Stimulated activated CD8-positive, alpha-beta memory T cell treated with anti-CD3 and anti-CD28 coated beads, Interleukin-12 subunit alpha, Interleukin-12 subunit beta, amount 100 ng/mL, for 24 hours (primary cell): Measurements from ENCODE around the gene IRF5.

Experiments used
- DNase-seq: peaks from one replicate; pipeline ENCODE4 v3.0.0-alpha.2; 2020; ENCODE audit errors: extremely low read depth

IRF5 gene, protein sequence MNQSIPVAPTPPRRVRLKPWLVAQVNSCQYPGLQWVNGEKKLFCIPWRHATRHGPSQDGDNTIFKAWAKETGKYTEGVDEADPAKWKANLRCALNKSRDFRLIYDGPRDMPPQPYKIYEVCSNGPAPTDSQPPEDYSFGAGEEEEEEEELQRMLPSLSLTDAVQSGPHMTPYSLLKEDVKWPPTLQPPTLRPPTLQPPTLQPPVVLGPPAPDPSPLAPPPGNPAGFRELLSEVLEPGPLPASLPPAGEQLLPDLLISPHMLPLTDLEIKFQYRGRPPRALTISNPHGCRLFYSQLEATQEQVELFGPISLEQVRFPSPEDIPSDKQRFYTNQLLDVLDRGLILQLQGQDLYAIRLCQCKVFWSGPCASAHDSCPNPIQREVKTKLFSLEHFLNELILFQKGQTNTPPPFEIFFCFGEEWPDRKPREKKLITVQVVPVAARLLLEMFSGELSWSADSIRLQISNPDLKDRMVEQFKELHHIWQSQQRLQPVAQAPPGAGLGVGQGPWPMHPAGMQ

GRCh38 chr7:128937647-128938543, at the start of gene IRF5:
TSS of gene IRF5 (plus strand) at chr7:128937927. CDS start at chr7:128942082, 4,155 bp downstream.
- no peak for DNase-seq

GRCh38 chr7:128888039-128888755, 49.5 kb upstream of the IRF5 start:
- DNase-seq, result no peak

DNA sequence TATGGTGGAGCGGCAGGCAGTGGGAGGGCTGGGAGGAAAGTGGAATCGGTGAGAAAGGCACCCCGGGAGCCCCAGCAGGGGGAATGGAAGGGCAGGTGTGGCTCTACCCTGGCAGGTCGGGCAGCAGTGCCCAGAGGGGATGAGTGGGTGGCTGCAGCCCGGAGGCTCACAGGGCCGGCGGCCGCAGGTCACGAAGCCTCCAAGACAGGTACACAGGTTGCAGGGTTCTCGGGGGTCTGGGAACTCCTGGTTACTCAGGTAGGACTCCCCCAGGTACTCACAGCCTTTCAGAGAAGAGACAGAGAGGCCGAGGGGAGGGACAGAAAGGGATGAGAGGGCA, 49.0 kb upstream of the IRF5 start:
- DNase-seq, result no peak

- DNase-seq, result no peak
Measured at GRCh38 chr7:128889121-128889520, 48.6 kb upstream of the IRF5 start.

- DNase-seq, result no peak
Measured at GRCh38 chr7:128890306-128891109, 47.2 kb upstream of the IRF5 start.

DNA sequence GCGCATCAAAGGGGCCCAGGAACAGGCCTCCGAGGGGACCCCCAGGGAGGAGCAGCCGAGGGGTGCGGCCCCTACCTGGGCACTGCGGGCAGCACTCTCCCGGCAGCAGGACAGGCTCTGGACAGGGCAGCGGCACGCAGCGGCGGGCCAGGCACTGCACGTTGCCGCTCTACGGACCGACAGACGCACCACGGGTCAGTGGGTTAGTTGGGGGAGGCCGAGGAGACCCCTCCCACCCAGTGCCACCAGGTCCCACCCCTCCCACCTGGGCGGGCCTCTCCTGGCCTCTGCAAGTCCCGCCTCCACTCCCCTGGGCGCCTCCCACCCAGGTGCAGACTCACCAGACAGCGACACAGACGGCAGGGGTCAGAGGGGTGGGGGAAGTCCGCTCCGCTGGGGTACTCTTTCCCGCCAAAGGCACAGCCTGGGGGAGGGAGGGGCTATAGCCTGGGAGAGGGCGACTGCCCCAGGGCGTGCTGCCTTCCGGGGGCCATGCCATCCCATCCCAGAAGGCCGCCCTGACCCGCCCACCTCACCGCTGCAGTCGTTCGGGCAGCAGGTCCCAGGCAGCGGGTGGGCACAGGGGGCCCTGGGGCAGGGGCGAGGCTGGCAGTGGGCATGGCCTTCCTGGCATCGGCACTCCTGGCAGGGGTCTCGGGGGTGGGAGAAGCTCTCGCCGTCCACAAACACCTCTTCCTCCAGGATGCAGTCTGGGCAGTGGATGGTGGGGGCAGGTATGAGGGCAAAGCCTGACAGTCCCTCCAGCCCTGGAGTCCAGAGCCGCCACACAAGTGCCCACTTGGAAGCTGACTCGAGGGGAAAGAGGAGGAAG, 46.4 kb upstream of the IRF5 start:
- no peak for DNase-seq

GRCh38 chr7:128891942-128892269, 45.8 kb upstream of the IRF5 start:
- no peak for DNase-seq

- DNase-seq, result no peak
Measured at GRCh38 chr7:128892521-128893250, 45.0 kb upstream of the IRF5 start.

- DNase-seq, result no peak
Measured at GRCh38 chr7:128893251-128894100, 44.3 kb upstream of the IRF5 start.

DNA sequence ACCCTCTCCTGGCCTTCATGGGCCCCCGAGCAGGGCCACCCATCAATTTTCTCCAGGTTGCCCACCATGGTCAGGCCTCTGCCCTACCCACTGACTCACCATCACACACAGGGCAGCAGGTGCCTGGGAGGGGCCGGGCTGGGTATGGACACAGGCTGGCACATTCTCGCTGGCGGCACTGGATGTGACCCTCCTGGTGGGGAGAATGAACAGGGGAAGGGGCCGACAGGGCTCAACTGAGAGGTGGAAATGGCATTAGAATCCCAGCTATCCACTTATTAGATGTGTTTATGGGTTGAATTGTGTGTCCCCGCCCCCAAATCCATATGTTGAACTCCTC, 43.7 kb upstream of the IRF5 start:
- no peak for DNase-seq

DNA sequence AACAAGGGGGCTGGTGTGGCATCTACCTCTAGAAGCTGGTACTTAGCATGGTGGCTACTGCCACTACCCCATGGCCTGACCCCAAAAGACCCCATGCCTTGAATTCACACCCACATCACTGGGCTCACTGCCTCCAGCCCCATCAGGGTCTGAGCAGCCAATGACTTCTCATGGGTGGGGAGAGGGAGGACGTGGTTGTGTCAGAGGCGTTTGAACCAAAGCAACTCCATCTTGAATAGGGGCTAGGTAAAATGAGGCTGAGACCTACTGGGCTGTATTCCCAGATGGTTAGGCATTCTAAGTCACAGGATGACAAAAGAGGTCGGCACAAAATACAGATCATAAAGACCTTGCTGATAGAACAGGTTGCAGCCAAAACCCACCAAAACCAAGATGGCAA, 42.4 kb upstream of the IRF5 start:
- DNase-seq, result no peak

DNA sequence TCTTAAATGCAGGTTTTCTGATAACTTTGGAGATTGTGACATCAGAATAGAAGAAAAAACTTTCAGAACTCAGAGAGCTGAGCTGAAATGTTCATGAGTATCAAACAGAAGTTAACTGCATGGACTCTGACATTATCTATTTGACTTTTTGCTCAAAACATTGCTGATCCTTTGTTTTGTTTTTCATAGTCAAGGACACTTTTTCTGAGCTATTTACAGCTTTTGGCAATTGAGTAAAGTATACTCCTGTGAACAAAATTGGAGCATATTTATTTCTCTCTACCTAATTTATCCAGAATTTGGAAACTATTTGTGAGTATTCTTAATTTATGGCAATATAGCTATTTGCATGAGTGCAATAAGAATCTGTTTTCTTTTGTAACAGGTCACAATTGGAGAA, 38.3 kb upstream of the IRF5 start:
- DNase-seq, result no peak

DNA sequence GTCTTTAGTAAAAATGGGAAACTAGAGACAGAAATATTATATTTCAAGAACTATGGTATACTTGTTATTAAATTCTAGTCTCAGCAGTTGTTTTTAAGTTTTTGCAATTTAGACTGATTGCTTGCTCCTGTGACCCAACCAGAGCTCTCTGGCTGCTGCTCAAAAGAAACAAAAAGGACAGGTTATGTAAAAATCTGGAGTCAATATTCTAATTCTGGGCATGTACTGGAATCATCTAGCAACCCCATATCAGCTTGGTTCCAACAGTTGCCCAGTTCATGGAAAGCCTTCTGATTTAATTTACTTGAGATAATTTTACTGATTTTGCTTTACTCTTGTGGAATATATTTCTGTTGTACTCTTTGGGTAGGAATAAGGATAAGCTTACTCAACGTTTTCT, 37.5 kb upstream of the IRF5 start:
- DNase-seq, result no peak

GRCh38 chr7:128902761-128903585, 34.8 kb upstream of the IRF5 start:
- DNase-seq, result no peak

DNA sequence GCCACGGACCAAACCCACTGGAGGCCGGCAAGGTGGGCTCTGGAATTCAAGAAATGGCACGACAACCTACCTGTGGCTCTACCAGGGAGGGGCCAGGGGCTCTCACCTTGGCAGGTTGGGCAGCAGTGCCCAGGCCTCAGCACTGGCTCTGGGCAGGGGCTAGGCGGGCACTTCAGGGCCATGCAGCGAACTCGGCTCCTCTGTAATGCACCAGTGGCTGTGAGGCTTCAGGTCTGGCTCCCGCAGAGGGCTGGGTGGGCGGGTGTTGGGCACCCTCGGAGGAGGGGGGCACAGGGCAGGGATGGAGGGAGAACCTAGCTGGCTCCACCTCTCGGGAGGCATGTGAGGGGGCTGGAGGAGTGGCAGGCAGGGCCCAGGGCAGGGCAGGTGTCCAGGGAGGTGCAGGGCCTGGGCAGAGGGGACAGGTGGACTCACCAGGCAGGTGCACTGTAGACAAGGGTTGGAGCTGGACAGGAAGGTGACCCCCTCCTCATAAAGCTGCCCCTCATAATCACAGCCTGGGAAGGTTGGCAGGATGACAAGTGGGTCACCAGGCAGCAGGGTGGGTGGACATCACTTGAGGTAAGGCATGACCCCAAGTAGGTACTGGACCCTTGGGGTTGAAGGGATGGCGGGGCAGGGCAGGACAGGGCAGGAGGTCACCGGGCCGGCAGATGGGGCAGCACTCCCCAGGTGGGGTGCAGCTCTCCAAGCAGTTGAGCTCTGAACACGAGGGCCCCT, 33.9 kb upstream of the IRF5 start:
- no peak for DNase-seq

GRCh38 chr7:128904381-128905197, 33.1 kb upstream of the IRF5 start:
- DNase-seq, result no peak
